Liver (tissue), 9 donors: Measurements from ENCODE around the gene FAH. TPM values are rescaled to one million over a fixed set of nuclear protein-coding genes. Genes with fewer than 3 reads are reported as not detected.

Experiments used
- DNase-seq: peaks from one replicate; pipeline ENCODE4 v3.0.0-alpha.2; 2017; ENCODE audit warnings: low spot score
- H3K27ac ChIP-seq, 2 donors: one replicate each; pipeline ENCODE4 v1.7.0; 2013; ENCODE audit warnings: inconsistent platforms in 2 of 2, low read length in 2 of 2, control low read depth in 1 of 2, low read depth in 1 of 2, mild to moderate bottlenecking in 1 of 2
- H3K27me3 ChIP-seq, 4 donors: one replicate each; pipeline versions ENCODE4 v1.6.1 to v1.7.0; 2013; ENCODE audit warnings: low read length in 3 of 4, inconsistent platforms in 1 of 4, mild to moderate bottlenecking in 1 of 4, moderate library complexity in 1 of 4; ENCODE audit not compliant: control insufficient read depth in 4 of 4, insufficient read depth in 4 of 4
- H3K36me3 ChIP-seq, 4 donors: one replicate each; pipeline versions ENCODE4 v1.6.1 to v1.7.0; 2013; ENCODE audit warnings: low read length in 3 of 4, mild to moderate bottlenecking in 3 of 4, low read depth in 1 of 4, moderate library complexity in 1 of 4; ENCODE audit not compliant: control insufficient read depth in 4 of 4, insufficient read depth in 3 of 4
- H3K4me1 ChIP-seq, 4 donors: one replicate each; pipeline versions ENCODE4 v1.6.1 to v1.7.0; 2013; ENCODE audit warnings: low read length in 3 of 4, mild to moderate bottlenecking in 3 of 4, moderate library complexity in 1 of 4; ENCODE audit not compliant: control insufficient read depth in 4 of 4, insufficient read depth in 4 of 4
- H3K4me3 ChIP-seq, 3 donors: one replicate each; pipeline versions ENCODE4 v1.6.1 to v1.7.0; 2013; ENCODE audit warnings: low read length in 3 of 3, control low read depth in 1 of 3, low read depth in 1 of 3, mild to moderate bottlenecking in 1 of 3
- H3K9ac ChIP-seq, 2 donors: one replicate each; pipeline ENCODE4 v1.7.0; 2013; ENCODE audit warnings: low read length in 2 of 2, mild to moderate bottlenecking in 2 of 2, moderate library complexity in 2 of 2, control low read depth in 1 of 2, low read depth in 1 of 2
- H3K9me3 ChIP-seq, 4 donors: one replicate each; pipeline versions ENCODE4 v1.6.1 to v1.7.0; 2013; ENCODE audit warnings: low read length in 3 of 4; ENCODE audit not compliant: control insufficient read depth in 4 of 4
- ATF3 ChIP-seq: IDR thresholded peaks from 2 replicates; pipeline ENCODE4 v1.6.1; 2016; ENCODE audit warnings: antibody characterized with exemption
- CTCF ChIP-seq: fragments of 150-350 bp; IDR thresholded peaks from 2 replicates; pipeline ENCODE4 v1.5.1; 2017; ENCODE audit warnings: improper control_type of control experiment, low read depth, low read length; ENCODE audit not compliant: missing input control
- EGR1 ChIP-seq, 2 donors: IDR thresholded peaks; 2 replicates each; pipeline ENCODE4 v1.6.1; 2016 to 2018; ENCODE audit warnings: antibody characterized with exemption in 2 of 2, low read depth in 2 of 2
- FOXA1 ChIP-seq: IDR thresholded peaks from 2 replicates; pipeline ENCODE4 v1.6.1; 2016; ENCODE audit warnings: antibody characterized with exemption
- GABPA ChIP-seq, 2 donors: IDR thresholded peaks in 1 of 2; conservative IDR thresholded peaks in 1 of 2; 2 replicates each; pipeline ENCODE4 v1.6.1; 2016; ENCODE audit warnings: antibody characterized with exemption in 2 of 2, mild to moderate bottlenecking in 1 of 2, moderate library complexity in 1 of 2
- HNF4A ChIP-seq, 2 donors: conservative IDR thresholded peaks; 2 replicates each; pipeline ENCODE4 v1.6.1; 2016; ENCODE audit warnings: antibody characterized with exemption in 2 of 2, mild to moderate bottlenecking in 2 of 2
- HNF4G ChIP-seq: IDR thresholded peaks from 2 replicates; pipeline ENCODE4 v1.6.1; 2016; ENCODE audit warnings: antibody characterized with exemption
- JUND ChIP-seq, 2 donors: IDR thresholded peaks; 2 replicates each; pipeline ENCODE4 v1.6.1; 2016; ENCODE audit warnings: antibody characterized with exemption in 2 of 2
- MAX ChIP-seq: IDR thresholded peaks from 2 replicates; pipeline ENCODE4 v1.6.1; 2016; ENCODE audit warnings: antibody characterized with exemption
- RAD21 ChIP-seq, 2 donors: IDR thresholded peaks; 2 replicates each; pipeline ENCODE4 v1.6.1; 2016; ENCODE audit warnings: antibody characterized with exemption in 2 of 2, mild to moderate bottlenecking in 2 of 2
- SP1 ChIP-seq: IDR thresholded peaks from 2 replicates; pipeline ENCODE4 v1.6.1; 2018; ENCODE audit warnings: antibody characterized with exemption, mild to moderate bottlenecking
- YY1 ChIP-seq: IDR thresholded peaks from 2 replicates; pipeline ENCODE4 v1.6.1; 2016; ENCODE audit warnings: antibody characterized with exemption, mild to moderate bottlenecking
- WGBS: extraction: QIAGEN DNeasy Blood & Tissue Kit; methylation state at CpG from one replicate; pipeline ENCODE4 v1.1.7; 2013; 5-methylcytosine and 5-hydroxymethylcytosine counted together
- polyA plus RNA-seq, 2 donors: library from polyadenylated mRNA; stranded (reverse) in 1 of 2; unstranded in 1 of 2; fragments of 200-250 nt in 1 of 2; fragments of >200 nt in 1 of 2; fragmentation: Nextera tagmentation in 1 of 2; extraction: Ambion mirVana in 1 of 2; gene quantifications; one replicate each; pipeline versions ENCODE4 v1.2.1 to v1.2.3, GENCODE V29; 2013 to 2015
- total RNA-seq, 2 donors: library from RNA; depleted of rRNA; stranded (reverse); fragments of >200 nt; gene quantifications; one replicate each; pipeline ENCODE4 v1.2.3, GENCODE V29; 2014
- donor health status: healthy.
- donor health status: healthy.
- donor health status: healthy.
- donor health status: healthy.
- donor health status: healthy.

The FAH gene
- total and polyA plus RNA-seq, 4 donors, result 42.1 to 226 (median 186) TPM

GRCh38 chr15:80191198-80191597, 38.4 kb downstream of the FAH start:
- DNase-seq, result no peak
- Histone ChIP-seq H3K36me3 (peaks cover 10 to 21% (median 17%) of the 10 kb centered on the region in 4 donors), H3K27ac (no peak overlapping the region), H3K4me1 (peaks cover 0 to 2% (median 0%) of the 10 kb centered on the region in 4 donors), H3K4me3 (no peak overlapping the region), H3K9me3 (no peaks in the 10 kb centered on the region), H3K9ac (no peak overlapping the region), H3K27me3 (no peaks in the 10 kb centered on the region)
- no peak for TF ChIP-seq YY1
- no peak for TF ChIP-seq SP1
- 98% methylated on average over 2 of the region's 2 CpGs for WGBS

GRCh38 chr15:80191897-80192595, 39.2 kb downstream of the FAH start:
- TF ChIP-seq JUND (IDR thresholded peaks at IDR 0.05) (no peak), HNF4A (conservative IDR thresholded peaks at IDR 0.05) (no peak), CTCF (no peak), ATF3 (no peak)
- Histone ChIP-seq H3K4me1 (peaks cover 0 to 2% (median 0%) of the 10 kb centered on the region in 4 donors), H3K9me3 (no peaks in the 10 kb centered on the region), H3K27me3 (no peaks in the 10 kb centered on the region), H3K9ac (no peak overlapping the region), H3K27ac (no peak overlapping the region), H3K36me3 (peaks cover 2 to 13% (median 9%) of the 10 kb centered on the region in 4 donors), H3K4me3 (no peak overlapping the region)
- 93% methylated on average over 8 of the region's 8 CpGs for WGBS
- DNase-seq, result no peak

GRCh38 chr15:80194186-80194585, 41.4 kb downstream of the FAH start:
- 100% methylated on average over 1 of the region's 1 CpG for WGBS
- no peak for DNase-seq
- no peak overlapping the region for H3K27ac ChIP-seq
- H3K4me1 ChIP-seq, result peaks cover 0 to 2% (median 0%) of the 10 kb centered on the region in 4 donors
- no peaks in the 10 kb centered on the region for H3K9me3 ChIP-seq
- H3K36me3 ChIP-seq, result no peaks in the 10 kb centered on the region
- H3K27me3 ChIP-seq, result no peaks in the 10 kb centered on the region
- TF ChIP-seq GABPA (IDR thresholded peaks at IDR 0.05 in 1 of 2, conservative IDR thresholded peaks at IDR 0.05 in 1 of 2), result no peak
- no peak for TF ChIP-seq YY1
- TF ChIP-seq EGR1 (IDR thresholded peaks at IDR 0.05; ENCODE audit: low read depth in 2 of 2), result no peak
- no peak for TF ChIP-seq RAD21 (IDR thresholded peaks at IDR 0.05)
- TF ChIP-seq JUND (IDR thresholded peaks at IDR 0.05), result no peak
- no peak for TF ChIP-seq FOXA1
- TF ChIP-seq HNF4G, result no peak
- no peak for TF ChIP-seq MAX
- H3K4me3 ChIP-seq, result no peak overlapping the region
- H3K9ac ChIP-seq, result no peak overlapping the region
